Liver (tissue), 3 donors: ENCODE measurements around the gene ACER2.

ENCODE experiments used
- CTCF ChIP-seq: fragments of 150-350 bp; IDR thresholded peaks from 2 replicates; pipeline ENCODE4 v1.5.1; 2017; ENCODE audit warnings: improper control_type of control experiment, low read depth, low read length; ENCODE audit not compliant: missing input control
- EGR1 ChIP-seq, 2 donors: IDR thresholded peaks; 2 replicates each; pipeline ENCODE4 v1.6.1; 2016 to 2018; ENCODE audit warnings: antibody characterized with exemption in 2 of 2, low read depth in 2 of 2
- FOXA2 ChIP-seq: IDR thresholded peaks from 2 replicates; pipeline ENCODE4 v1.6.1; 2016; ENCODE audit warnings: antibody characterized with exemption
- JUND ChIP-seq, 2 donors: IDR thresholded peaks; 2 replicates each; pipeline ENCODE4 v1.6.1; 2016; ENCODE audit warnings: antibody characterized with exemption in 2 of 2
- MAX ChIP-seq: IDR thresholded peaks from 2 replicates; pipeline ENCODE4 v1.6.1; 2016; ENCODE audit warnings: antibody characterized with exemption
- RAD21 ChIP-seq, 2 donors: IDR thresholded peaks; 2 replicates each; pipeline ENCODE4 v1.6.1; 2016; ENCODE audit warnings: antibody characterized with exemption in 2 of 2, mild to moderate bottlenecking in 2 of 2
- SP1 ChIP-seq: IDR thresholded peaks from 2 replicates; pipeline ENCODE4 v1.6.1; 2018; ENCODE audit warnings: antibody characterized with exemption, mild to moderate bottlenecking
- YY1 ChIP-seq: IDR thresholded peaks from 2 replicates; pipeline ENCODE4 v1.6.1; 2016; ENCODE audit warnings: antibody characterized with exemption, mild to moderate bottlenecking
- TF ChIP-seq, protein P1 (sequence below): IDR thresholded peaks from 2 replicates; pipeline ENCODE4 v1.6.1; 2016; ENCODE audit warnings: antibody characterized with exemption, mild to moderate bottlenecking
- donor health status: healthy.
- donor health status: healthy.

- TF ChIP-seq CTCF (no peak), MAX (no peak), SP1 (no peak), JUND (IDR thresholded peaks at IDR 0.05) (no peak), YY1 (no peak), EGR1 (IDR thresholded peaks at IDR 0.05; ENCODE audit: low read depth in 2 of 2) (no peak), RAD21 (IDR thresholded peaks at IDR 0.05) (no peak), FOXA2 (no peak)
- TF ChIP-seq, protein P1, sequence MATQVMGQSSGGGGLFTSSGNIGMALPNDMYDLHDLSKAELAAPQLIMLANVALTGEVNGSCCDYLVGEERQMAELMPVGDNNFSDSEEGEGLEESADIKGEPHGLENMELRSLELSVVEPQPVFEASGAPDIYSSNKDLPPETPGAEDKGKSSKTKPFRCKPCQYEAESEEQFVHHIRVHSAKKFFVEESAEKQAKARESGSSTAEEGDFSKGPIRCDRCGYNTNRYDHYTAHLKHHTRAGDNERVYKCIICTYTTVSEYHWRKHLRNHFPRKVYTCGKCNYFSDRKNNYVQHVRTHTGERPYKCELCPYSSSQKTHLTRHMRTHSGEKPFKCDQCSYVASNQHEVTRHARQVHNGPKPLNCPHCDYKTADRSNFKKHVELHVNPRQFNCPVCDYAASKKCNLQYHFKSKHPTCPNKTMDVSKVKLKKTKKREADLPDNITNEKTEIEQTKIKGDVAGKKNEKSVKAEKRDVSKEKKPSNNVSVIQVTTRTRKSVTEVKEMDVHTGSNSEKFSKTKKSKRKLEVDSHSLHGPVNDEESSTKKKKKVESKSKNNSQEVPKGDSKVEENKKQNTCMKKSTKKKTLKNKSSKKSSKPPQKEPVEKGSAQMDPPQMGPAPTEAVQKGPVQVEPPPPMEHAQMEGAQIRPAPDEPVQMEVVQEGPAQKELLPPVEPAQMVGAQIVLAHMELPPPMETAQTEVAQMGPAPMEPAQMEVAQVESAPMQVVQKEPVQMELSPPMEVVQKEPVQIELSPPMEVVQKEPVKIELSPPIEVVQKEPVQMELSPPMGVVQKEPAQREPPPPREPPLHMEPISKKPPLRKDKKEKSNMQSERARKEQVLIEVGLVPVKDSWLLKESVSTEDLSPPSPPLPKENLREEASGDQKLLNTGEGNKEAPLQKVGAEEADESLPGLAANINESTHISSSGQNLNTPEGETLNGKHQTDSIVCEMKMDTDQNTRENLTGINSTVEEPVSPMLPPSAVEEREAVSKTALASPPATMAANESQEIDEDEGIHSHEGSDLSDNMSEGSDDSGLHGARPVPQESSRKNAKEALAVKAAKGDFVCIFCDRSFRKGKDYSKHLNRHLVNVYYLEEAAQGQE = no peak
Measured at GRCh38 chr9:19456426-19456825, 47.6 kb downstream of the ACER2 start.
